GM18861 (cell line): ENCODE data around the gene COL4A1.

ENCODE experiments used
- ATAC-seq: cut with Tn5 transposase; IDR thresholded peaks from one replicate; pipeline ENCODE4 v1.9.1; 2021; ENCODE audit not compliant: unreplicated experiment

Gene COL4A1

GRCh38 chr13:110201114-110201513, 105.8 kb downstream of the COL4A1 start:
- no peak for ATAC-seq

GRCh38 chr13:110200276-110200870, 106.6 kb downstream of the COL4A1 start:
- ATAC-seq = no peak

DNA sequence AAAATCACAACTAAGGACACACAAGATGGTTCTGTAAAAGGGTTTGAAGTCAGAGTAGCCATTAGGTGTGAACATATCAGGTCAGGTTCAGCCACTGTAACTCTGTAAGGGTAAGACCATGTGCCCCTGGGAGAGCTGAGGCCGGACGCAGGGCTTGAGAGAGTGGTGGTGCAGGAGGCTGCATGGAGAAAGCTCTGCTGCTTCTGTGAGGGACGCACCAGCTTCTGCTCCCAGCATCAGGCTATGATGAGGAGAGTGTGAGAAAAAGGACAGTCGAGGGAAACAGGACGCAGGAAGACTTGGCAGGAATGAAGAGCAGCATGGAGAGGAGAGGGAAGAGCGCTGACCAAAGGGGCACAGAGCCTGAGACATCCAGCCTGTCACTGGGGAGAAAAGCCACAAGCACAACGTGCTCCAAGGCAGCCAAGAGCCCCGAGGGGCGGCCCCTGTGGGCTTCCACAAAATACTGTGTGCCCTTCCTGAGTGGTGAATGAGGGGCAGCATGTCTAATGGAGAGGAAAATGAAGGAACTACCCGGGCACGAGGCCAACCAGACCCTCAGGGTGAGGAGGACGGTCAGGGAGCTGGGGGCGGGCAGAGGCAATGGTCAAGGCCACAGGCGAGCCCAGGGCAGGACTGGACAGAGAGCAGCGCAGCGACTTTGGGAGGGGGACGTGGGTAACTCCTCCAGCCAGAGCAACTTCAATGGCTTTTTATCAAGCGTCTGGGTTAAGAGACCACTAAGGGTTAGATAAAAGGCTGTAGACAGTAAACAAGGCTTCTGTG, 107.7 kb downstream of the COL4A1 start:
- ATAC-seq = no peak

- no peak for ATAC-seq
These were observed 109.5 kb downstream of the COL4A1 start for GRCh38 chr13:110197471-110197870.

- ATAC-seq = no peak
These were observed 109.9 kb downstream of the COL4A1 start for GRCh38 chr13:110197026-110197425.

DNA sequence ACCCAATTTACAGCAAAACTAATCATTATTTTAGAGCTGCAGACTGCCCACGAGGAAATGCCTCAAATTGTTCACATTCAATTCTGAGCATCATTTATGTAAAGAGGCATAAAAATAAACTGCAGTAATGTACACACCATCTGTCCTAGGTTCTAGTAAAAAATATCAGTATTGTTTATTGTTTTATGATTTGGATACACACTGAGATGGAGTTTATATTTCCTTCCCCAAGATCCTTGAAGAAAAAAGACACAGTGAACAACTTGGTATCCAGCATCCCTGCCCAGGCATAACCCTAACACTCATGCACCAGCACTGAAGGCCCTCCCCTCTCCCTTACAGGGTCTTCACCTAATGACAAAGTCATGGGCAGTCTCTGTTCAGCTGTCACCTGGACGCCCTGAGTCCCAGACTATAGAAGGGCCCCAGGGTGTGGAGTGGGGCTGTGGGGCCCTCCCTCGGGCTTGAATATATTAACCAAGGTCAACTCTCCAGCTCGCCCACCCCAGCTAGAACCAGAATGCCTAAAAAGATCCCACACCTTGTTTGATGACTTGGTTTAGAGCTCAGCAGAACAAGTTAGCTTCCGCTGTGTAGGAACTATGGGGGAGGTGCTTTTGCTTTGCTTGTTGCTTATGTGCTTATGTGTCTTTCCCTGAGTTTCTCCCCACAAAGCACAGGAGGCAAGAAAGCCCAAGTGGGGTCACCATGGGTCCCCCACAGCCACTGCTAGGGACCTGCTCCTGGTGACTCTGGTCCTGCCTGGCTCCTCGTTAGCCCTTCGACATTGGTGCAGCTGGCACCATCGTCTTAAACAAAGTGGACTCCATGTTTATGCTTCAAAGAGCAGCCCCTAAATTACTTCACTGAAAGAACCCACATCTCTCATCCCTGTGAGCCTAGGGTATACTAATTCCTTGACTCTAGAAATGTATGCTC, 111.1 kb downstream of the COL4A1 start:
- ATAC-seq = no peak

DNA sequence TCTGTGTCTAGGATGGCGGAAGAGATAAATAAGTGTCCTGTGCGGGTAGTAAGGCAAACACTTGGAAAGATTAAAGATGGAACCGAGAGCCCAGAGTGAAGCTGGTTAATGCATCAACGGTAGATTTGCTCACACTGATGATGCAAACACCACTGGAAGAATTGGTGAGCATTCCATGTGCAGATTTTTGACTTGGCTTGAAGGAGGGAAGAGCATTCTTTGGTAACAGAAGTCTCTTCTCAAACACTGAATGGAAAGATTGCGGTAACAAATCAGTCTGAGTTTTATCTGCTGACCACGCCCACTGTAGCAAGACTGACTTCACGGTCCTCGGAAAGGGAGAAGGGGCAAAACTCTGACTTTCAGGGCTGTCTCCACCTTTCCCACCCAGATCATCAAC, 112.5 kb downstream of the COL4A1 start:
- no peak for ATAC-seq

DNA sequence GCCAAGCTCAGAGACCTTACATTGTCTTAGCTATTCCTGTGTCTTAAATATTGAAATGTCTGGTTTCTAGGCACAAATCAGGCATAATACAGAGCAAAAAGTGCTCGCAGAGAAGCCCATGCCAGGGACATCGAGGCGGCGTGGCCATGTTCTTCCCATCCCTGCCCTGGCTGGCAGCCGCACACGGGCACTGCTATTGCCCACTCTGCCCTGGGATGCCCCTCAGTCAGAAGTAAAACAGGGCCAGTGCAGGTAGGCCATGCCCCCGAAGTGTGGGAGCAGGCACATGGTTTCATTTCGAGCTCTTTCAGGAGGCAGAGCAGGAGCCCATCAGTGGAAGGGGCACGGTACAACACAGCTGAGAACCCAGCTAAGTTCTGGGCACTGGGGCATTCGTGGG, 113.5 kb downstream of the COL4A1 start:
- no peak for ATAC-seq

GRCh38 chr13:110192472-110192871, 114.5 kb downstream of the COL4A1 start:
- no peak for ATAC-seq

GRCh38 chr13:110187641-110188161, 119.3 kb downstream of the COL4A1 start:
- ATAC-seq = no peak

- no peak for ATAC-seq
These were observed 120.6 kb downstream of the COL4A1 start for GRCh38 chr13:110186231-110186855.

DNA sequence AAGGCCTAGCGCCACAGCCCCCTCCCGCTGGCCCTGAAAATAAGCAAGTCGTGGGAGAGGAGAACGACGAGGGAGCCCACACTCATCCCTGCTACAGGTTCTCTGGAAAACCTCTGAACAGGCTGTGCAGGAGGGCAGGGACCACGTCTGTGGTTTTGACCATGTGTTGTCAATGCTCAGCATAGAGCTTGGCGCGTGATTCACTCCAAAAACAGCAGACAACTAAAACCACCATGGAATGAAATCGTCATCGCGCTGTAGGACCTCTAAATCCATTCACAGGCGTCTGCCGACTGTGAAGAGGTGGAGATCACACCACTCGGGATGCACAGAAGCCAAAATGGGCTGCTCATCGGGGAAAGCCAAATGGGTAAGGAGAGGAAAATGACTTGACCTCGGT, 121.3 kb downstream of the COL4A1 start:
- ATAC-seq = no peak

GRCh38 chr13:110183910-110184309, 123.0 kb downstream of the COL4A1 start:
- no peak for ATAC-seq

- ATAC-seq = no peak
These were observed 124.5 kb downstream of the COL4A1 start for GRCh38 chr13:110182461-110182860.

- no peak for ATAC-seq
These were observed 125.0 kb downstream of the COL4A1 start for GRCh38 chr13:110182003-110182402.

- no peak for ATAC-seq
These were observed 127.2 kb downstream of the COL4A1 start for GRCh38 chr13:110179857-110180147.

GRCh38 chr13:110179116-110179856, 127.7 kb downstream of the COL4A1 start:
- no peak for ATAC-seq

- ATAC-seq = no peak
These were observed 129.2 kb downstream of the COL4A1 start for GRCh38 chr13:110177790-110178189.

DNA sequence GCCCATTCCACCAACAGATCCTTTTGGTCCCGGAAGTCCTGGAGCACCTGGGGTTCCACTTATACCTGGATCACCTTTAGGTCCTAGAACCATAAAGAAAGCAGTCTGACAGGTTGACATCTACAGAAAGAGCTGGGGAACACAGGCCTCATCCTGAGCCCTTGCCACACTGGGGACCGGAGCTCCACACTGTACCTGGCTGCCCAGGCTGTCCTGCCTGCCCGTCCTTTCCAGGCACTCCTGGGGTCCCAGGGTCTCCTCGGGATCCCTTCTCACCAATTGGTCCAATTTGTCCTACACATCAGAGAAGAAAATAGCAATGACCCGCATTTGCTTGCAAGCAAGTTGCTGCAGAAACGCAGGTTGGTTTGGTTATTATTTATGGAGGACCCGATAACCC, 130.5 kb downstream of the COL4A1 start:
- no peak for ATAC-seq

- no peak for ATAC-seq
These were observed 133.6 kb downstream of the COL4A1 start for GRCh38 chr13:110173247-110173818.
